GM19023 (cell line): ENCODE measurements around the gene ETV6.

Source experiments
- ATAC-seq: cut with Tn5 transposase; IDR thresholded peaks from one replicate; pipeline ENCODE4 v1.9.1; 2021; ENCODE audit warnings: mild to moderate bottlenecking, moderate library complexity; ENCODE audit not compliant: unreplicated experiment

The ETV6 gene

DNA sequence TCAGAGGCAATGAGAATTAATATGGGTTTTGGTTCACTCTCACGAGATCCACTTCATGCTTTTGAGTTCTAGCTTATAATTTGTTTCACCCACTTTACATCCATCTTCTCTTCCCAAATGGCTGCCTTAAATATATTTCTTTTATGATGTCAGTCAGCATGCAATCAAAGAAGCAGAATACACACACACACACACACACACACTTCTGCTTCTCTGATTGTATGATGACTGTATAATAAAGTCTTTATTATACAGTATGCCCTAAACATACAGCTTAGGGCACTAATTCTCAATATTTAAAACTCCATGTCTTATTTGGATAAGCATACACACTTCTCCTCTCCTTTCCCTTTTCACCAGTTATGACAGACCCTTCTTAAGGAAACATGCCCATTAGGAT is 6.7 kb upstream of the ETV6 start:
- ATAC-seq = no peak

GRCh38 chr12:11645391-11645790 is 4.1 kb upstream of the ETV6 start:
- no peak for ATAC-seq

DNA sequence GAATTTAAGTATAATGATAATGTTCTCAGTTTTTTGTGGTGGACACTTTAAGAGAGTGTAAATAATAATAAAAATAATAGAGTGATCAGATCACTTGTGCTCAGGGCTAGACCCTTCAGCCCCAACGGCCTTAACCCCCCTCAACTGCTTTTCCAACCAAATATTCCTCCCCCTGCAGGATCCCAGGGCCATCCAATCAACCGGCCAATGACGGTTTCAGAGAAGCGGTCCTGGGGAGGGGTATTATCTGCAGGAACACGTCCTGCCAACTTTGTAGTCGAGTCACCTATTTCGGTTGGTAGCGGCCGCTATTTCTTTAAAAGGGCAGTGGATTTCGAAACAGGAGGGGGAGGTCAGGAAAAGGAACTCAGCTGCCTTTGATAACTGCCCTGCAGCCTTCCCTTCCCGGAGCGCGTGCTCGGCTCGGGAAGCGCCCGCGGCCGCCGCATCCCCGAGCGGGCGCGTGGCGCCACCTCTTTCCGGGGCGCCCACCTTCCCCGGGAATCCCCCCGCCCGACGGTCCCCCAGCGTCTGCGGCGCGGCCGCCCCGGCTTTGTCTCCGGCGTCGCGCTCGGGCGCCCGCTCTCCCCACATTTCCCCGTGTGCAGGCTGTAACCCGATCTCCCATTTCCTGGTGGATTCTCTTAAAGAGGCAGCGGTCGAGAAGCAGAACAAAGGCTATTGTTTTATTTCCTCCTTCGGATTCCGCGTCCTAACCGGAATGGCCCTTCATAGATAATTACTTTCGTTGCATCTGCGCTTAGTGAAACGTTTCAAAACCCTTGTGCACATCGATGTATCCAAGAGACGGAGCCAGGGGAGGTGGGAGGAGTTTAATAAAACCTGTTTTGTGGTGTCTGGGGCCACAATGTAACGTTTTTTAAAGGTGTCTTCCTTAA is 711 bp upstream of the ETV6 start:
- ATAC-seq = peak; percentile 34

DNA sequence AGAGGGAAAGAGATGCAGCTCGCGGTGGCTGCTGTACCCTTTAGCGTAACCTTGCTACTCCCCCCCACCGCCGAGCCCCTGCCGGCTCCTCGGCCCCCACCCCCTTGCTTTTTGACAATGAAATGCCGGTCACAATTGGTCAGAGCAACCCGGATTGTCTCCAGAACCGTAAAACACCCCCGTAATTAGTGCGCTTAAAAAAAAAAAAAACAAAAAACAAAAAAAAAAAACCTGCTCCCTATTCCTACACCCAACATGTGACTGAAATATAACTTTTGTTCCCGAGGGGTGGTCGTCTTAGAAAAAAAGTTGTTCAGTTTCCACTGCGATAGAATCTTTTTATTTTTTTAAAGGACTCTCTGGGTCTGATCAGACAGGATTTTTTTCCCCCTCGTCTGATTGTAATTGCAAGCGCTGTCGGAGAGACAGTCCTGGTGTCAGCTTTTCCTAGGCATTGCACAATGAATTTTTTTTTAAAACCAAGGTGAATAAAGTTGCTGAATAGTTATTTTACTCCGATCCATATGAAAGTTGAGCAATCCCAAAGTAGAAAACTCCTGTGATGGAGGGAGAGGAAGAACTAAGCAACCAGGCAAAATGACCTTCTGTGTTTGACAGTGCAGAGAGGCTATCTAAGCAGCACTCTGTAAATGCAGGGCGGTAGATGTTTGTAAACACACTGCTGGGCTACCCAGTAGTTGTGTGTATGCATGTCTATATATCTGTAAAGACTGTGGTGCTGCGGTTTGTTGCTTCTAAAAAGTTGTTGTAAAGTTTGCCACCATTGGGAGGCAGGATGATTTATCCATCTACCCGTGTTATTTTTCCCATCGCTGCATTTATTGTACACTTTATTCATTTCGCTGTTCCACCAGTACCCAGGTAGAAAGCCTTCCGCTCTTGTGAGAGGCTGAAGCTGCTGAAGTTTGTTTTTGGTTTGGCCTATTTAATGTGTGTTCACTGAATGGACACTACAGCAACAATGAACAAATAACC is 1.1 kb downstream of the ETV6 start:
- ATAC-seq = no peak

DNA sequence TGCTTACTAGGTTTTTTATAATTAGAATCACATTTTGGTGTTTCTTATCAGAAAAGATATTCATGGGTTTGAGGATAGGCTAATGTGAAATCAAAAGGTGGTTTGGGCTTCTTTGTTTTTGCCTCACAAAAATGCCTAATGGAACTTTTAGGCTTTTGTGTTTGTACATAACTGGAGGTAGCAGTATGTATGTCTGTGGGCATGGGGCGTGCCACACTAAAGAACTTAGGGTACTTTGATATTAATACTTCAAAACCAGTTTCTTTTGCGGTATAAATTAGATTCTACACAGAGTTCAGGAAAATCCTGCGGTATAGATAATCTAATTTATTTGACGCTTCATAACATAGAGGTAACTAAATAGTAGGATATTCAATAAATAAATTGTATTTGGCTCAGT is 1.9 kb downstream of the ETV6 start:
- no peak for ATAC-seq

GRCh38 chr12:11651785-11652184 is 2.3 kb downstream of the ETV6 start:
- no peak for ATAC-seq

- ATAC-seq = peak; percentile 17
Measured at GRCh38 chr12:11652351-11653040, 3.0 kb downstream of the ETV6 start.

- ATAC-seq = no peak
Measured at GRCh38 chr12:11653215-11653753, 3.8 kb downstream of the ETV6 start.

- no peak for ATAC-seq
Measured at GRCh38 chr12:11654338-11654737, 4.9 kb downstream of the ETV6 start.

- no peak for ATAC-seq
Measured at GRCh38 chr12:11654802-11655201, 5.3 kb downstream of the ETV6 start.

GRCh38 chr12:11655842-11656241 is 6.4 kb downstream of the ETV6 start:
- ATAC-seq = no peak

GRCh38 chr12:11656550-11656949 is 7.1 kb downstream of the ETV6 start:
- no peak for ATAC-seq

- ATAC-seq = no peak
Measured at GRCh38 chr12:11657511-11657910, 8.0 kb downstream of the ETV6 start.

DNA sequence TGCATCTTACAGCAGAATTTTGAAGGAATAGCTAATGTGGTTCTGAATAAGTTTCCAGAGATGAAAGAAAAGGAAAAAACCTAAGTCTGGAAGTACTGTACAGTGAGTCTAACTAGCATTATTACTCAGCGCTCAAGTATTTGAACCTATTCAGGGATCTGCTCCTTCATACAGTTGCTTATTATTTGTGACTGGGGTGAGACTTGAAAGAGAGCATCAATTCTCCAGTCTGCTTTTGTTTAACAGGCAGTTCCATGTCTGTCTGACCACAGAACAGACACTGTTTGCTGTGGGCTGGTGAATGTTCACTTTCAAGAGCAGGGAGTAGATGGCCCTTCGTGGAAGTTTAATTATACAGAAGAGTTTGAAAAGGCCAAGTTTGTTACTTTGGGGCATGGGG is 9.3 kb downstream of the ETV6 start:
- no peak for ATAC-seq

- no peak for ATAC-seq
Measured at GRCh38 chr12:11660624-11661023, 11.2 kb downstream of the ETV6 start.

- ATAC-seq = no peak
Measured at GRCh38 chr12:11661491-11662089, 12.1 kb downstream of the ETV6 start.

GRCh38 chr12:11662369-11662768 is 12.9 kb downstream of the ETV6 start:
- ATAC-seq = no peak

GRCh38 chr12:11663130-11663529 is 13.7 kb downstream of the ETV6 start:
- ATAC-seq = no peak

DNA sequence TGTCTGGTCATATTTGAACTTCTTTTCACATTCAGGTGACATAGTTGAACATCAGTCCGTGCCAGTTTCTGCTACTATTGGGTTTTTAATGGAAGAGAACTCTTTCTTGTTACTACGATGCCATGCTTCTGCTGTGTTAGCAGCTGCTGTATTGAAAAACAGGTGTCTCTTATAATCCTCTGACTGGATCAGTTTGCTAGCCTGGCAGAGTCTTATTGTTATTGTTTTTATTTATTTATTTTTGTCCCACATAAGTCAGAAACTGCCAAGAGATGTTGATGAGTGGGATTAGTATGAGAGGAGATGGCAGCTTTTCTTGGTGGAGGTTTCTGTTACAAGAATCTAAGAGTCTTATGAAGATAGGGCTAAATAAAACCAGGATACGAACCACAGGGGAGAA is 14.6 kb downstream of the ETV6 start:
- ATAC-seq = no peak
